ENCODE data around the gene TRAPPC12.

GRCh38 chr2:3379339-3379646, 201 bp upstream of the TRAPPC12 start:
- TF ChIP-seq, protein P1, sequence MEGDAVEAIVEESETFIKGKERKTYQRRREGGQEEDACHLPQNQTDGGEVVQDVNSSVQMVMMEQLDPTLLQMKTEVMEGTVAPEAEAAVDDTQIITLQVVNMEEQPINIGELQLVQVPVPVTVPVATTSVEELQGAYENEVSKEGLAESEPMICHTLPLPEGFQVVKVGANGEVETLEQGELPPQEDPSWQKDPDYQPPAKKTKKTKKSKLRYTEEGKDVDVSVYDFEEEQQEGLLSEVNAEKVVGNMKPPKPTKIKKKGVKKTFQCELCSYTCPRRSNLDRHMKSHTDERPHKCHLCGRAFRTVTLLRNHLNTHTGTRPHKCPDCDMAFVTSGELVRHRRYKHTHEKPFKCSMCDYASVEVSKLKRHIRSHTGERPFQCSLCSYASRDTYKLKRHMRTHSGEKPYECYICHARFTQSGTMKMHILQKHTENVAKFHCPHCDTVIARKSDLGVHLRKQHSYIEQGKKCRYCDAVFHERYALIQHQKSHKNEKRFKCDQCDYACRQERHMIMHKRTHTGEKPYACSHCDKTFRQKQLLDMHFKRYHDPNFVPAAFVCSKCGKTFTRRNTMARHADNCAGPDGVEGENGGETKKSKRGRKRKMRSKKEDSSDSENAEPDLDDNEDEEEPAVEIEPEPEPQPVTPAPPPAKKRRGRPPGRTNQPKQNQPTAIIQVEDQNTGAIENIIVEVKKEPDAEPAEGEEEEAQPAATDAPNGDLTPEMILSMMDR (IDR thresholded peaks at IDR 0.05 in 4 of 5, conservative IDR thresholded peaks at IDR 0.05 in 1 of 5) = no peak
- TF ChIP-seq POLR2A (IDR thresholded peaks at IDR 0.05) = no peak
